ENCODE measurements around the gene NRAS.

NRAS gene

DNA sequence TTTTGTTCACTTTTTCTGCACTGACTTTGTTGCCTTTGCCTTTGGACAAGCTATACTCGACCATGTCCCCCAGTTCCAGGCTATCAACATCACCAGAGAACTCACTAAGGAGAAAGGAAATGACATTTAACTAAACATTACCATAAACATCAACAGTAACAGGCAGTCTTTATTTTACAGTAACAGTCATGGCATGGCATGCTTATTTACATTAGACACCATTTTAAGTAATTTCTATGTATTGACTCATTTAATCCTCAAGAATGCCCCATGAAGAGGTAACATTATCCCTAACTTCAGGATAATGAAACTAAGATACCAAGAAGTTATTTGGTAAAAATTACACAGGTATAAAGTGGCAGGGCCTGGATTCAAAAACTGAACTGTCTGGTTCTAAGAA lies 8.7 kb upstream of the NRAS start:
- FAIRE-seq = no peak

DNA sequence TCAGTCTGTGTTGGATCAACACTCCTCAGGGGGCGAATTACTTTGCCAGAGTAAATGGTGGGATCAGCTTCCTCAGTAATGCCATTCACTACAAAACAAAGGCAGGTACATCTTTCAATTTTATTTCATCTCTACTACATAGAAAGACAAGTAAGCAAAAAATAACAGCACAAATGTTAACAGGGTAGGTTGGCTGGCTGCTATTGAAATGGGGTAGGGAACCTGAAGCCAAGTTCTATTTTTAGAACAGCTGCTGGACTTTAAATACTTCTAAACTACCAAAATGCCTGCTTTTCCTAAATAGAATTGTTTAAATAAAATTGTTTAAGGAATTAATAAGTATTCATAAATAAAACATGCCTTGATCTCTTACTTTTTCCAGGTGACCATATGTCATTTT lies 7.3 kb upstream of the NRAS start:
- FAIRE-seq = no peak

DNA sequence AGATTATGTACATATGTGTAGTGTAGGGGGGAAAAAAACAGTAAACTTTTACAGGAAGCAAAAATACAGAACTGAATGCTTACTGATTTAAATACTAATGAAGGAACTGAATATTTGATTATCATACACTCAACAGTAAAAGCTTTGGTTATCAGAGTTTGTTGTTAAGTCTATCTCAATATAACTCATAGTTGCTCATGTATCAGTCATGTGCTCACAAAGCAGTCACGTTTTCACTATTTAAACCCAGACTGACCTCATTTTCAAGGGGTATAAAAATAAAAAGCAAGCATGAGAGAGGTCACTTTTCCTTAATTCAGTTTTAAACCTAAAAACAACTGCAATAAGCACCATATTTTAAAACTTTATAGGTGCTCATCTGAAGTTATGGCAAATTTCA lies 6.9 kb upstream of the NRAS start:
- FAIRE-seq = no peak

DNA sequence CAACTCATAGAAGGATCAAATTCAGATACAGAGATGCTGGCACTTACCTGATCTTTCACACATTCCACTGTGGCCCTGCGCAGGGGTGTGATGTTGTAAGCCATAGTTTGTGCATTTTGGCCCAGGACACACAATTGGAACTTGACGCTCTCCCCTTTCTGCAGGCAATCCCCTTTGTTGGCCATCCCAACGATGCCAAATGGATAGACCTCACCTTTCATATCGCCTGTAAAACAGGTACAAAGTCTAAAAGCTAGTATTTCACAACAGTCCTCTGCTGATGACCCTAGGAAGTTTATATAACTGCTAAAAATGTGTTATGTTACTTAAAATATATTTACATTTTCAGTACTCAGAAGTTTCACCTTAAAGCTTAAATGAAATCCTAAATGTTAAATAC lies 3.9 kb upstream of the NRAS start:
- no peak for FAIRE-seq

DNA sequence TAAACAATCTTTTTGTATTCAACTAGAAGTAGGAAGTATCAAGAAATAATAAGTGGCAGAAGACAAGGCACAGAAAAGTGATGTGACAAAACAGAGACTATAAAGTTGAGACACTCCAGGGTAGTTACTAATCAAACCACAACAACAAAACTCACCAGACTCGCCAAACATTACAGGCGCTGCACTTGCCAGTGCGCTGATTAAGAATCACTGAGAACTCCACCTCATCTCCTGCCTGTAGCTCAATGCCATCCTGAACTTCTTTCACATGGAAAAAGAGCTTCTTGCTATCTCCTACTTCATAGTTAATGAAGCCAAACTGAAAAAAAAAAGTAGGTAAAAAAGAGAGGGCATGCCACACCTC lies 2.8 kb upstream of the NRAS start:
- FAIRE-seq = no peak

DNA sequence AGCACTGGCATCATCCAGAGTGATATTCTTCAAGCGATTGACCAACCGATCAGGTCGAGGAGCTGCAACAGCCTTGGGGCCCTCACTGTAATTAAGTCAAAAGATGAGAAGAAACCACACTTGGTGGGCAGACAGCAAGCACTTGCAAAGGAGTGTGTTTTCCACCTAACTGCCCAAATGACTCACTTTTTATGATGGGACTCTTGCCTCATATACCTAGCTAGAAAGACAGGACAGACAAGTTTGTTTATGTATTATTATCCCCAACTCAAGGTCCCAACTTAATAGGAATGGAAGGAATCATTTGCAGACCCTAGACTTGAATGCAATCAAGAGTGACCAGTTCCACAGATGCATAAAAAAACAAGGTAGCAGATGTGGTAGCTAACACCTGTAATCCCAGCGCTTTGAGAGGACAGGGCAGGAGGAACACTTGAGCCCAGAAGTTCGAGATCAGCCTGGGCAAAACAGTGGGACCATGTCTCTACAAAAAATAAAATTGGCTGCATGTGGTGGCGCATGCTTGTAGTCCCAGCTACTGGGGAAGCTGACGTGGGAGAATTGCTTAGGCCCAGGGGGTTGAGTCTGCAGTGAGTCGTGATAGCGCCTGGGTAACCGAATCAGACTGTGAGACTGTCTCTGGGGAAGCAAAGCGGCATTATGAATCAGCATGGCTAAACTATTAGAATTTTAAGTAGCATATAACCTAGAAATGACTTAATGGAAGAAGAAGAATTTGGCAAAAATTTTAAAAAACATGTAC lies 2.3 kb upstream of the NRAS start:
- FAIRE-seq = no peak

DNA sequence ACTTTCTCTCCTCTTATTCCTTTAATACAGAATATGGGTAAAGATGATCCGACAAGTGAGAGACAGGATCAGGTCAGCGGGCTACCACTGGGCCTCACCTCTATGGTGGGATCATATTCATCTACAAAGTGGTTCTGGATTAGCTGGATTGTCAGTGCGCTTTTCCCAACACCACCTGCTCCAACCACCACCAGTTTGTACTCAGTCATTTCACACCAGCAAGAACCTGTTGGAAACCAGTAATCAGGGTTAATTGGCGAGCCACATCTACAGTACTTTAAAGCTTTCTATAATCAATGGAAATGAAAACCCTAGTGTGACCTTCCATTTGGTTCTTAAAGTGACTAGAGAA lies 643 bp downstream of the NRAS start:
- no peak for FAIRE-seq

DNA sequence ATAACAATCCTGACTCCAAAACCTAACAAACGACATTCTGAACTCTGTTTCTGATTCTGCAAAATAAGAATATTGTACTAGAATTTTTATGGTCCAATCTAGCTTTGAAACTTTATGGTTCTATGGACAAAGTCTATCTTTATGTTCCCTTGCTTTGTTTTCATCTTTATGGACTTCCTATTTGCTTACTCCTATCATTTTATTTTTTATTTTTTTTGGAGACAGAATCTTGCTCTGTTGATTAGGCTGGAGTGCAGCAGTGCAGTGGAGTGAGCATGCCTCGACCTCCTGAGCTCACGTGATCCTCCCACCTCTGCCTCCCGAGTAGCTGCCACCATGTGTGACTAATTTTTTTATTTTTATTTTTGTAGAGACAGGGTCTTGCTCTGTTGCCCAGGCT lies 3.6 kb downstream of the NRAS start:
- FAIRE-seq = no peak

DNA sequence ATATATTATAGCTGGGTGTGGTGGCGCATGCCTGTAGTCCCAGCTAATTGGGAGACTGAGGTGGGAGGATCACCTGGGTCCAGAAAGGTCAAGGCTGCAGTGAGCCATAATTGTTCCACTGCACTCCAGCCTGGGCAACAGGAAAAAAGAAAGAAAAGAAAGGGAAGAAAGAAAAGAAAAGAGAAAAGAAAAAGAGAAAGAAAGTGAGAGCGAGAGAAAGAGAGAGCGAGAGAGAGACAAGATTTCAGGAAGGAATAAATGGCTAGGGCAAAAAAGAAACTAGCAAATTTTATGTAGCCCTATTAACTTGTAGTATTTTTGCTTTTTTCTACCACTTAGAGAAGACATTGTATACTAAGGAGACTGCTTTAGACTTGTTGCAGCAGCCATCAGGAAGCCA lies 6.2 kb downstream of the NRAS start:
- no peak for FAIRE-seq

DNA sequence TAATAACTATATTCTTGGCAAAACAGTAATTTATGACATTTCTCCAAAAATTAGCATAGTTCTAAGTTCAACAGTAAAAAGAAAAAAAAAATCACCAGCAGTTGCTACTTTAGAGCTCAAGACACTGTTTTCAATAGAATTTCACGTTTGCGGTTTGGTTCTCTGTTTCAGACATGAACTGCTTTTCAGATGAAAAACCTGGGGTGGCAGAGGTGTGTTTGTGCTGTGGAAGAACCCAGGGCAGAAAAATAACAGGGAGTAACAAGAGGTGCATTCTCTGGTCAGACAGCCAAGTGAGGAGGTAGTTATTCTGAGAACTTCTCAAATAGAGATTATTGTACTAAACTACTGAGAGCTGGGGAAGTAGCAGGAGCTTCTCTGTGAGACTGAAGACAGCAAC lies 9.0 kb downstream of the NRAS start:
- FAIRE-seq = no peak

DNA sequence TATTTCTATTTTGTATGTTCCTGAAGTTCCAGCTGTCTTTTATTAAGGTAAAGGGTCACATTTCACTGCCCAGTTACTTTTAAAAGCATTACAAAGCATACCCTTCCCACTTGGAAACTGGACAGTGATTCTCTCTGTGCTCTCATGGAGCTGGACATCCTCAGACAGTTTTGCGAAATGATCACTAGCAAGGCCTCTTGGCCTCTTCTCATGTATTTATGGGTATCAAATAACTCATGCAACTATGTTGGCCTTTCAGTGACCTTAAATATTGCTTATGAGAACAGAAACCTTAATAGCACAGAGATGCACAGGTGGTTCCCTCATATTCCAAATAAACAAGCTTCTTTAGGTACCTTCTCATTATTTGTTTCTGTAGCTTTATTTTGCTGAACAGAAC lies 13.3 kb downstream of the NRAS start:
- no peak for FAIRE-seq

DNA sequence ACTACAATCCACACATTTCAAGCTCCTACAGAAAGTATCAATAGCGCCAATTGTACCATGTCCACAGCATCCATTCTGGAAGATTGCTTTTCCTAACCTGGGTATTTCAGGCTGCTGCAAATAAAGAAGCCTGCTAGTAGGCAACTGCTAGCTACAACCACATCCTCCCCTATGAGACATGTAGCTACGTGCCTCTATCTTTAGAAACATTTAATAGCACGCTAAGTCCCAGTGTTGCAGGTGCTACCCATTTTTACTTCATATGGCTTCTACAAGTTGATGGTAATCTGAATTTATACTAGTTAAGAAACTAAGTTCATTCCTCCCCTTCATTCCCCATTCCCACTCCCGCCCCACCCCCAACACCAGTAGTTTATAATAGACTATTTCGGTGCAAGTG lies 13.8 kb downstream of the NRAS start:
- no peak for FAIRE-seq

DNA sequence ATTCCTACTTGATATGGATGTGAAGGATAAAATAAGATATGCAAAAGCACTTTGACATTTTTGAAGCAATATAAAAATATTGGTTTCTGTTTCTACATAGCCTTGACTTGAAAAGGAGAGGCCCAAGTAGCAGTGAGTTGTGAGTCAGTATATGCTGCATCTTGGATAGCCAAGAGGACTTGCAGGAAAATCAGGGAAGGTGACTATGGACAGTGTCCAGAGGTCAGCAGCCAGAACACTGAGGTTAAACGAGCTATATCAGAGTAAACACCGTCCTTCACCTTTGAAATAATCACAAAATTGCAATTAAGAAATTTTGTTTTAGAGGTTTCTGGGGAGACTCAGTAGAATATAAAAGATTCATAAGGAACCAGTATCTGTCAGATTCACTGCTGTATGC lies 14.6 kb downstream of the NRAS start:
- FAIRE-seq = no peak

DNA sequence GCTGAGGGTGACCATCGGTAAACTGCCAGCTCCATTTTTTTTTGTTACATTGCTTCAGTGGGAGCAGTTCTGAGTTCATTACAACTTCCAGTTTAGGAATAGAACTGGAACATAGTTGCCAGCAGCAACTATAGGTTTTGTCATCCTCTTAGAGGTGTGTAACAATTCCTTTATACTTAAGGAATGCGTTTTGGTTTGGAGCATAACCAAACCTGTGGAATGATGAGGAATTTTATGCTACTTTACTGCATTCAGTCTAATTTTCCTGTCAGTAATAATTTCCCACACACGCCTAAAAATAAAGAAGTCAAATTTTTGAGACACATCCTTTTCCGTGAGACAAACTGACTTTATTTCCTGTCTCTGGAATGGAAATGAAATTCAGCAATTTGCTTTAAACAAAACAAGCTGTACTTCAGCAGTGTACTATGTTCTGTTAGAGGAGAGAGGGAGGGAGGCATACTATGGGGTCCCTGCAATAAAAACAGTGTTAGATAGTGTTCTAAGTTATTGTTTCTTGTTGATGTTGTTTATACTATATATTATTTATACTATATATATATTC lies 16.5 kb downstream of the NRAS start:
- no peak for FAIRE-seq

DNA sequence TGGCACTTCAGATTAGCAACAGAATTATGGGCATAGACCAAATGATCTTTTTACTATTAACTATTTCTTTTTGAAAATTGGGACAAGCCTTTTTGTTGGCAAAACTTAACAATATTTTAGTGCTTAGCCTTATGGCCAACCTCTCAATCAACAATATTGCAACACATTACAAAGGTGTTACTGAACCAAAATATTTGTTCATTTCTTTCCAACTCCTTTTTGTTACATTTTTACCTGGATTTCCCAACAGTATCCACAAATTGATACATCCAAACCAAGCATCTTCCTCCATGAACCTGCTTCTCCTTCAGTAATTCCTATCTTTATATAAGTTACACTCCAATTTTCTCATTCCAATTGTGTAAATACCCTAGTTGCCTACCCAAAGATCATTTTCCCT lies 19.8 kb downstream of the NRAS start:
- no peak for FAIRE-seq

DNA sequence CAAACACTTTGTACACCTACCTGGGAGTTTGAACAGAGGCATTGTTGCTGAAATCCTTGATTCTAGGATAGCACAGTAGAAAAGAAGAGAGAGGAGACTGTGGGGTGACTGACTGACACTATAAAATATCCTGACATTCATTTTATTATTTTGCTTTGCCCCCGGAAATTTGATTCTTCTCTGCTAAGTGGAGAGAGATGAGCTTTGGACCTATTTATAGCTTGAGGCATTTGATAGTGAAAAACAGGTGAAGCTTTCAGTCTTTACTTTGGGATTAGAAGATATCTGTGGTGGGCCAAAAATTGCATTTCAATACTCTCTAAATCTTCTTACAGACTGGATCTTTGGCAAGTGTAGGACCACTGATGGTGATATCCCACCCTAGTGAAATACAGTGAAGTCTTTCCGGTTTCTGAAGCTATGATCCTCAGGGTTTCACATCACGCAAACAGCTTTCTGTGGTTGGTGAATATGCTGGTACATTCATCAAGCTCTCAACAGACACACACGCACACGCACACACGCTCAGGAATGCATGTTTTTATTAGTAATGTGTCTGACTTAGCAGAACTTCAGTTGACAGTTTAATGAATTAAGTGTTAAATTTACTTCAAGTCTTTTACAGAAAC lies 21.0 kb downstream of the NRAS start, which contains the start of gene AMPD1:
AMPD1 (minus strand) TSS at position 117 of the 629 bp plus-strand sequence; CDS start at position 42, 75 bp downstream.
- FAIRE-seq = no peak

DNA sequence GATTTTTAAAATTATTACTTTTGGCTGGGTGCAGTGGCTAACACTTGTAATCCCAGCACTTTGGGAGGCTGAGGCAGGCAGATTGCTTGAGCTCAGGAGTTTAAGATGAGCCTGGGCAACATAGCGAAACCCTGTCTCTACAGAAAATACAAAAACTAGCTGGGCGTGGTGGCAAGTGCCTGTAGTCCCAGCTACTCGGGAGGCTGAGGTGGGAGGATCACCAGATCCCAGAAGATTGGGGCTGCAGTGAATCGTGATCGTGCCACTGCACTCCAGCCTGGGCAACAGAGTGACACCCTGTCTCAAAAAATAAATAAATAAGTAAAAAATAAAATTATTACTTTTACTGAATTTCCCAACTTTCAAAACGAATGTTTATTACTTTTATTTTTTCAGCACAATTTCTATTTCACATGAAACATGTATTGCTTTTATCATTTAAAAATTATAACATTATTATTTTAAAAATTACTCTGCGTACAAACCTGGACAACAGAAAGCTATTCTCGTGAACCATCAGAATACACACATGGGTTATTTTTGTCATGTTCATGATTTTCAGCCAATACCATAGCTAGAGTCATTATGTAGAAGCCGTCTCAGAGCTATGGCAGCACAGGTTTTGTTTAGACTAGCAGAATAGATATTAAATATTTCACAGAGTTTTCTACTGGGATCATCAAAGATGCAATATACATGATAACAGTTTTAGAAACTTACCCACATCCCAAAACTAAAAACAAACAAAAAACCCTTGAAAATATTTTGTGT lies 21.8 kb downstream of the NRAS start:
- FAIRE-seq = no peak

DNA sequence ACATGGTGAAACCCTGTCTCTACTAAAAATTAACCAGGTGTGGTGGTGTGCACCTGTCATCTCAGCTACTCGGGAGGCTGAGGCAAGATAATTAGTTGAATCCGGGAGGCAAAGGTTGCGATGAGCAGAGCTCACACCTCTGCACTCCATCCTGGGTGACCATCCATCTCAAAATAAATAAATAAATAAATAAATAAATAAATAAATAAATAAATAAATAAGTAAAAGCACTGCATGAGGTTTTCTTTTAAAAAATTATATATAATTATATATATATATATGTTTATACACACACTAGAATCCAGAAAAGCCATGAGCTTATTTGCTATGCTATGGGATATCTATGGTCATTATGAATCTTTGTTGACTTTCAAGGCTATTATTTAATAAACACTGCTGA lies 23.6 kb downstream of the NRAS start:
- FAIRE-seq = no peak

DNA sequence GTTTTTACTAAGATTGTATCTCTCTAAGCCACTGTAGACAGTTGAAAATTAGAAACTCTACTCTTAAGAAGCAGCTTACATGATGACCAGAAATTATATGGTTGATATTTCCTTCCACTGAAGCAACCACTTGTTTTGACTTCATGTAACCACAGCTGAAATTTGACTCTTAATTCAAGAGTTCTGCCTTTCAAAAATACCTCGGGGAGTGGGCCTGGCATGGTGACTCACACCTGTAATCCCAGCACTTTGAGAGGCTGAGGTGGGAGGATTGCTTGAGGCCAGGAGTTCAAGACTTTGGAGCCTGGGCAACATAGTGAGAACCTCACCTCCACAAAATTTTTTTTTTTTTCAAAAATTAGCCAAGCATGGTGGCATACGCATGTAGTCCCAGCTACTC lies 25.5 kb downstream of the NRAS start:
- FAIRE-seq = no peak

DNA sequence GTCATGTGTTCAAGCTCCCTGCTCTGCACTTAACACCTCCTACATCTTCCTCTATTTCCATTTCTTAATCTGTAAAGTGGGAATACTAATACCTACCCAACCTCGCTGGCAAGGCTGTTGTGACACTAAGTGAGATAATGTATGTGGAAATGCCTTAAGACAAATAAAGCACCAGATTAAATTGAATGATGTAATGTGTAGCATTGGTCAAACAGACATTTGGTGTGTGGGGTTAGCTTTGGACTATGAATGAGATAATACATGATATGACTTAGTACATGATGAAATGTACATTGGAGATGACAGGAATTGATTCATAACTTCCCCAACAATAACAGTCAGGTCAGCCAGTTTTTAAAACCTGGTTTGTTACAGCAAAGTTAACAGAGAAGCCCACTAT lies 26.4 kb downstream of the NRAS start:
- no peak for FAIRE-seq

DNA sequence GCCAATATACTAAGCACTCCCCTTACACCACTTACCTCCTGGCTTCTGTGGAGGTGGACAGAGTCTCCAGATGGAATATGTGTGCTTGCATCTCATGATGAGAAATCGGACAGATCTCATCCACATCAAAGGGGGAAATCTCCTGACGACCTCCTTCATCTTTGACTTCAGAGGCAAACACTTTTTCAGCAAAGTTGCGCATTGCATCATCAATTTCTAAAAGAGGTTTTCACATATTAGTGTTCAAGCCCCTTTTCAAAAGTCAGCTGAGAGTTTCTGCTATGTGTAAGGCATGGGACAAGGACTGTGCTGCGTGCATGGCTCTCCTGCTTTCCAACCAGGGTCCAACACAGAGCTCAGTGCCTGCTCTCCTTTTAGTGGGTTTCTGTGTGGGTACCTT lies 28.0 kb downstream of the NRAS start:
- no peak for FAIRE-seq

DNA sequence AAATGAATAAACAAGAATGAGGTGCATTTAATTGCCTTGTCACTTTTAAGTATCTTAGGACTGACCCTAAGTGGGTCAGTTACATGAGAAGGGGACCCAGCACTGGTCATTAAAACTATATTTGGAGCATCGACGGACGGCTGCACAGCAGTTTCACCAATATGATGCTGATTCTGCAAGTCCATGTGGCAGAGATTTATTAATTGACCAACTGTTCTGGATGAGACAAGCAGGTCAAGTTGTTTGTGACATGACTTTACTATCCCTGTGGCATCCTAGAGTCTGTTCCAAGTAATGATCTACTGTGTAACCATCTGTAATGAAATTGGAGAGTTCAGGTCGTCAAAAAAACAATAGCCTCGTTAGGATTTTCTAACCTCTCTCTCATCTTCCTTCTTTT lies 30.7 kb downstream of the NRAS start:
- no peak for FAIRE-seq

DNA sequence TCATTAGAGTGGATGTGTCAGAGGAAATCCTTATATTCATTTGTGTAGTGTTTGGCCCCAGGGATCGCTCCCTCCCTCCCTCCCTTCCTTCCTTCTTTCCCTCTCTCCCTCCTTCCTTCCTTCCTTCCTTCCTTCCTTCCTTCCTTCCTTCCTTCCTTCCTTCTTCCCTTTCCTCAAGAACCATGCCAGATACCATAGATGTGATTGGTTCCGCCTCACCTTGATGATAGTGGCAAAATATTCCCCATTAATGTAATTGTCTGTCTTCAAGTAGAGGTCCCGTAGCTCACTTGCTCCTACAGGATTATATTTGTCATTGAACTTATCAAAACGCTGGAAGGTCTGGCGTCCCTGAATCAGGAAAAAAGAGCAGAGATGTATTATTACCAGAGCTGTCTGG lies 38.9 kb downstream of the NRAS start:
- no peak for FAIRE-seq

DNA sequence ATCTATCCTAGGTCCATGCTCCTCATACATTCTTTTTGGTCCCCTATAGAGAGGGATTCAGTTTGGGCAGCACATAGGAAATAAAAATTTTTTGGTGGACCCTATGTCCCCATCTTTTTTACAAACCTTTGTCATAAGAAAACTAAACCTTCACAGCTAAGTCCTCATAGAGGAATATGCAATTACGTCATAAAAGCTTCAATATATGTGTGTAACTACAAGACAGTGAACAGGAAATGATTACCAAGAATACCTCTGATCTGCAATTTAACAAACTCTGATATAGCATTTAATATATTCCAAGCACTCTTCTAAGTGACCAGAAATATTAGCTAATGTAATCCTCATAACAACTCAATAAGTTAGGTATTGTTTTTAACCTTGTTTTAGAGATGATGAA lies 40.5 kb downstream of the NRAS start:
- FAIRE-seq = no peak
